ENCODE data around the gene ZNF697.
"Not testable (repeated sequence)": the region's sequence is repeated elsewhere in the genome, so short reads cannot be mapped to it uniquely, and the experiment has no call there.

Gene ZNF697

GRCh38 chr1:119613769-119614720 lies 34.0 kb downstream of the ZNF697 start:
- no peaks in the 10 kb centered on the region for H3K9me2 ChIP-seq (replicated peaks; ENCODE audit: insufficient read depth, low read length)
- no peak overlapping the region for H3K9ac ChIP-seq (ENCODE audit: low read length)
- no peak overlapping the region for H3K4me2 ChIP-seq (ENCODE audit: low read depth, low read length, poor library complexity, severe bottlenecking)
- H3K4me3 ChIP-seq (ENCODE audit: insufficient read depth, low read length, poor library complexity, severe bottlenecking) = no peak overlapping the region
- H3K79me2 ChIP-seq (ENCODE audit: insufficient read depth, low read length) = no peaks in the 10 kb centered on the region
- no peak overlapping the region for H2AFZ ChIP-seq (ENCODE audit: low read depth, low read length, severe bottlenecking)
- H3K36me3 ChIP-seq (ENCODE audit: low read length) = no peaks in the 10 kb centered on the region
- H3K27ac ChIP-seq (ENCODE audit: low read depth, low read length) = no peak overlapping the region
- H3K27me3 ChIP-seq (ENCODE audit: low read length) = no peaks in the 10 kb centered on the region
- no peak for TF ChIP-seq EZH2phosphoT487 (conservative IDR thresholded peaks at IDR 0.05; ENCODE audit: low read length)
- peak; percentile 23 for TF ChIP-seq CTCF (IDR thresholded peaks at IDR 0.05; ENCODE audit: insufficient read depth, low read length, poor library complexity, severe bottlenecking)
- no peaks in the 10 kb centered on the region for H3K9me3 ChIP-seq (ENCODE audit: insufficient read depth, low read length)
- H4K20me1 ChIP-seq (ENCODE audit: low read depth, low read length) = no peaks in the 10 kb centered on the region
- no peaks in the 10 kb centered on the region for H3F3A ChIP-seq (ENCODE audit: insufficient read depth)

GRCh38 chr1:119611701-119612113 lies 36.4 kb downstream of the ZNF697 start:
- Histone ChIP-seq H3F3A (ENCODE audit: insufficient read depth) (no peaks in the 10 kb centered on the region), H3K4me3 (ENCODE audit: insufficient read depth, low read length, poor library complexity, severe bottlenecking) (no peak overlapping the region), H3K9ac (ENCODE audit: low read length) (no peak overlapping the region), H3K27ac (ENCODE audit: low read depth, low read length) (no peak overlapping the region), H3K79me2 (ENCODE audit: insufficient read depth, low read length) (no peaks in the 10 kb centered on the region), H2AFZ (ENCODE audit: low read depth, low read length, severe bottlenecking) (peak overlapping the region; percentile 30), H4K20me1 (ENCODE audit: low read depth, low read length) (no peaks in the 10 kb centered on the region), H3K4me2 (ENCODE audit: low read depth, low read length, poor library complexity, severe bottlenecking) (no peak overlapping the region), H3K9me3 (ENCODE audit: insufficient read depth, low read length) (no peaks in the 10 kb centered on the region), H3K9me2 (replicated peaks; ENCODE audit: insufficient read depth, low read length) (no peaks in the 10 kb centered on the region), H3K36me3 (ENCODE audit: low read length) (no peaks in the 10 kb centered on the region), H3K27me3 (ENCODE audit: low read length) (no peaks in the 10 kb centered on the region)
- TF ChIP-seq EZH2phosphoT487 (conservative IDR thresholded peaks at IDR 0.05; ENCODE audit: low read length) (no peak), CTCF (IDR thresholded peaks at IDR 0.05; ENCODE audit: insufficient read depth, low read length, poor library complexity, severe bottlenecking) (peak; percentile 86)

- H3F3A ChIP-seq (ENCODE audit: insufficient read depth); H2AFZ ChIP-seq (ENCODE audit: low read depth, low read length, severe bottlenecking); H3K27ac ChIP-seq (ENCODE audit: low read depth, low read length); H3K4me2 ChIP-seq (ENCODE audit: low read depth, low read length, poor library complexity, severe bottlenecking); H3K79me2 ChIP-seq (ENCODE audit: insufficient read depth, low read length); H3K9me3 ChIP-seq (ENCODE audit: insufficient read depth, low read length); H3K27me3 ChIP-seq (ENCODE audit: low read length); H3K4me3 ChIP-seq (ENCODE audit: insufficient read depth, low read length, poor library complexity, severe bottlenecking); H3K36me3 ChIP-seq (ENCODE audit: low read length); H3K9ac ChIP-seq (ENCODE audit: low read length); H4K20me1 ChIP-seq (ENCODE audit: low read depth, low read length); H3K9me2 ChIP-seq (replicated peaks; ENCODE audit: insufficient read depth, low read length): not testable (repeated sequence)
These were observed 39.2 kb downstream of the ZNF697 start for GRCh38 chr1:119608816-119609215.

- not testable (repeated sequence) for H4K20me1 ChIP-seq (ENCODE audit: low read depth, low read length); H3K4me2 ChIP-seq (ENCODE audit: low read depth, low read length, poor library complexity, severe bottlenecking); H3K27me3 ChIP-seq (ENCODE audit: low read length); H3K4me3 ChIP-seq (ENCODE audit: insufficient read depth, low read length, poor library complexity, severe bottlenecking); H3K27ac ChIP-seq (ENCODE audit: low read depth, low read length); H3K79me2 ChIP-seq (ENCODE audit: insufficient read depth, low read length); H2AFZ ChIP-seq (ENCODE audit: low read depth, low read length, severe bottlenecking); H3K9me2 ChIP-seq (replicated peaks; ENCODE audit: insufficient read depth, low read length); H3F3A ChIP-seq (ENCODE audit: insufficient read depth); H3K36me3 ChIP-seq (ENCODE audit: low read length); H3K9ac ChIP-seq (ENCODE audit: low read length); H3K9me3 ChIP-seq (ENCODE audit: insufficient read depth, low read length)
These were observed 40.8 kb downstream of the ZNF697 start for GRCh38 chr1:119607087-119607807.

Measured in SU-DHL-6 (cell line).